Karpas-422 (cell line): ENCODE measurements around the gene ACAT2. TPM values are rescaled to one million over a fixed set of nuclear protein-coding genes. Genes with fewer than 3 reads are reported as not detected.

ENCODE experiments used
- DNase-seq: peaks from one replicate; pipeline ENCODE4 v3.0.0-alpha.2; 2015
- H2AFZ ChIP-seq: fragments of 200-600 bp; sonication (generic); 2 replicates; pipeline ENCODE4 v1.6.1; 2014; ENCODE audit warnings: antibody characterized with exemption, low read length, mixed read lengths
- H3K27ac ChIP-seq: fragments of 200-600 bp; sonication (generic); 2 replicates; pipeline ENCODE4 v1.5.1; 2014; ENCODE audit warnings: mild to moderate bottlenecking, low read length, moderate library complexity
- H3K27me3 ChIP-seq: fragments of 200-600 bp; sonication (generic); 2 replicates; pipeline ENCODE4 v1.6.1; 2014; ENCODE audit warnings: low read length, mixed read lengths
- H3K36me3 ChIP-seq: fragments of 200-600 bp; sonication (generic); 2 replicates; pipeline ENCODE4 v1.6.1; 2014; ENCODE audit warnings: low read length, mixed read lengths; ENCODE audit not compliant: insufficient read depth
- H3K4me1 ChIP-seq: fragments of 200-600 bp; sonication (generic); 2 replicates; pipeline ENCODE4 v1.6.1; 2014; ENCODE audit warnings: mild to moderate bottlenecking, low read length, mixed read lengths
- H3K4me2 ChIP-seq: fragments of 200-600 bp; sonication (generic); 2 replicates; pipeline ENCODE4 v1.6.1; 2014; ENCODE audit warnings: low read length, low read depth, mild to moderate bottlenecking; ENCODE audit not compliant: poor library complexity, severe bottlenecking
- H3K4me3 ChIP-seq: fragments of 200-600 bp; sonication (generic); 2 replicates; pipeline ENCODE4 v1.5.1; 2014; ENCODE audit warnings: mild to moderate bottlenecking, antibody characterized with exemption, low read length, mixed read lengths
- H3K79me2 ChIP-seq: fragments of 200-600 bp; sonication (generic); 2 replicates; pipeline ENCODE4 v1.6.1; 2014; ENCODE audit warnings: mild to moderate bottlenecking, low read length, mixed read lengths
- H3K9ac ChIP-seq: fragments of 200-600 bp; sonication (generic); 2 replicates; pipeline ENCODE4 v1.6.0; 2014; ENCODE audit warnings: low read length
- H3K9me2 ChIP-seq: fragments of 200-600 bp; sonication (generic), shearing (Covaris generic); replicated peaks from 2 replicates; pipeline ENCODE4 v1.6.0; 2014; ENCODE audit warnings: mild to moderate bottlenecking, low read length, moderate library complexity; ENCODE audit not compliant: insufficient read depth
- H3K9me3 ChIP-seq: fragments of 300-700, 200-600 bp; sonication (generic); 2 replicates; pipeline ENCODE4 v1.6.1; 2014; ENCODE audit warnings: low read length, mixed read lengths
- H4K20me1 ChIP-seq: fragments of 200-600 bp; sonication (generic); 2 replicates; pipeline ENCODE4 v1.6.1; 2014; ENCODE audit warnings: mild to moderate bottlenecking, antibody characterized with exemption, low read length, low read depth; ENCODE audit not compliant: insufficient read depth
- total RNA-seq: library from RNA; depleted of rRNA; stranded (reverse); fragments of >200 nt; shearing (Covaris generic); gene quantifications from 2 replicates; pipeline ENCODE4 v1.2.3, GENCODE V29; 2014; ENCODE audit warnings: low replicate concordance

The ACAT2 gene
- total RNA-seq, 1 experiment from 2014 or later: 72.9 TPM

DNA sequence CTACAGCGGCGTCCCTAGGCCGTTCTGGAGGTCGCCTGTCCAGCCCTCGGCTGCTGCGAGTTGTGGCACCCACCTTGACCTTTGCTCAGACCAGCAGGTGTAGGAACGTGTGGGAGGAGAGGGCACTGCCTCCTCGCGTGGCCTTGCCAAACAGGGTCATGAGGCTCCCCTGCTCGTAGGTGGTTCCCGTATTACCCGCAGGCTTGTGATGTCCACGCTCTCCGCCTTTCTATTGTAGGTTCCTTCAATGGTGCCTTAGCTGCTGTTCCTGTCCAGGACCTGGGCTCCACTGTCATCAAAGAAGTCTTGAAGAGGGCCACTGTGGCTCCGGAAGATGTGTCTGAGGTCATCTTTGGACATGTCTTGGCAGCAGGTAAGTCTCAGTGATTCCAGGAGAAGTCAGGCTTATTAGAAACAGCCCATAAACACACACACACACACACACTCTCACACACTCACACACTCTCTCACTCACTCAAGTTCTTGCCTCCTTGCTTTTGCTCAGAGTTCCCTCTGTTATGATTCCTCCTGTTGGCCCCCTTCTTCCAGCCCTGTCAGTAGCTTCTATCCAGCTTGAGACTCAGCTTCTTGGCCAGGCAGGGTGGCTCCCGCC lies 942 bp downstream of the ACAT2 start:
- Histone ChIP-seq H3K9ac (peak overlapping the region; percentile 99), H3K4me1 (peaks cover 31% of the 10 kb centered on the region), H2AFZ (no peak overlapping the region; the same call in 1 of the 2 replicates), H3K36me3 (peaks cover 49% of the 10 kb centered on the region), H3K9me2 (no peaks in the 10 kb centered on the region), H3K79me2 (peaks cover 29% of the 10 kb centered on the region), H3K4me2 (peak overlapping the region; percentile 95), H4K20me1 (no peaks in the 10 kb centered on the region), H3K9me3 (no peaks in the 10 kb centered on the region), H3K27ac (peak overlapping the region; percentile 96), H3K27me3 (no peaks in the 10 kb centered on the region), H3K4me3 (peak overlapping the region; percentile 87)
- DNase-seq: no peak

DNA sequence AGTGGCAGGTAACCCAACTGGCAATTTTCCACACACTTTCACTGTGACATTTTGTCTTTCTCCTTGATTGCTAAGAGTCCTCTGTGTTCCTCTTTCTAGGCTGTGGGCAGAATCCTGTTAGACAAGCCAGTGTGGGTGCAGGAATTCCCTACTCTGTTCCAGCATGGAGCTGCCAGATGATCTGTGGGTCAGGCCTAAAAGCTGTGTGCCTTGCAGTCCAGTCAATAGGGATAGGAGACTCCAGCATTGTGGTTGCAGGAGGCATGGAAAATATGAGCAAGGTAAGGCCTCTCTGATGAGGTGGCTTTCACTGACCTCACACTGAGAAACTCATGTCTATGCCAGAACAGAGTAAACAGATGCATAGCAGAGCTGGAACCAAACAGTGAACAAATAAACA lies 5.1 kb downstream of the ACAT2 start:
- Histone ChIP-seq H3K79me2 (peaks cover 29% of the 10 kb centered on the region), H3K27me3 (no peaks in the 10 kb centered on the region), H3K4me3 (no peak overlapping the region), H3K4me2 (no peak overlapping the region), H2AFZ (no peak overlapping the region), H3K36me3 (peaks cover 75% of the 10 kb centered on the region), H3K4me1 (peaks cover 9% of the 10 kb centered on the region), H3K9me2 (no peaks in the 10 kb centered on the region), H3K27ac (no peak overlapping the region), H3K9me3 (no peaks in the 10 kb centered on the region), H3K9ac (no peak overlapping the region), H4K20me1 (no peaks in the 10 kb centered on the region)
- no peak for DNase-seq

DNA sequence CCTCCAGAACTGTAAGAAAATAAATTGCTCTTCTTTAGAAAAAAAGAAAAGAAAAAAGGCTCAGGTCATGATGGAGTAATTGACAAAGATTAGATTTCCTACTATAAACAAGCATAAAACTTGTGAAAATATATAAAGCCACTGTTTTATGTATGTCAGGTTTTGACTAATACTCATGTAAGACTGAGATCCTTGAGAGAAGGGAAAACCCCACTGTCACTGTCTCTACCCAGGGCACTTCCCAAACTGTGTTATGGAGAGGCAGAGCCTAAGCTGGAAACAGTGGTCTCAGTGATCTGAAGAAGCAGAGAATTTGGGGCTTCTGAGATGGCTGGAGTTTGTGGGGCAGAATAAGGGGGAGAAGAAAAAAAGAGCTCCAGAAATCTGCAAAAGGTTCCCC lies 7.6 kb downstream of the ACAT2 start:
- Histone ChIP-seq H3K4me1 (no peaks in the 10 kb centered on the region), H2AFZ (no peak overlapping the region), H3K9me3 (no peaks in the 10 kb centered on the region), H3K4me2 (no peak overlapping the region), H3K27me3 (no peaks in the 10 kb centered on the region), H3K4me3 (no peak overlapping the region), H3K36me3 (peaks cover 71% of the 10 kb centered on the region), H3K9ac (no peak overlapping the region), H4K20me1 (no peaks in the 10 kb centered on the region), H3K27ac (no peak overlapping the region), H3K9me2 (no peaks in the 10 kb centered on the region), H3K79me2 (peaks cover 15% of the 10 kb centered on the region)
- no peak for DNase-seq

- H3K9ac ChIP-seq: no peak overlapping the region
- no peak overlapping the region for H3K27ac ChIP-seq
- H2AFZ ChIP-seq: no peak overlapping the region
- peaks cover 5% of the 10 kb centered on the region; the same call in 1 of the 2 replicates for H3K79me2 ChIP-seq
- H3K4me1 ChIP-seq: no peaks in the 10 kb centered on the region
- no peak overlapping the region for H3K4me2 ChIP-seq
- peaks cover 73% of the 10 kb centered on the region for H3K36me3 ChIP-seq
- no peaks in the 10 kb centered on the region for H3K27me3 ChIP-seq
- no peaks in the 10 kb centered on the region for H3K9me3 ChIP-seq
- DNase-seq: no peak
- H3K4me3 ChIP-seq: no peak overlapping the region
- no peaks in the 10 kb centered on the region for H3K9me2 ChIP-seq
- H4K20me1 ChIP-seq: no peaks in the 10 kb centered on the region; the same call in 1 of the 2 replicates
Measured at GRCh38 chr6:159772196-159772595, 10.4 kb downstream of the ACAT2 start.

DNA sequence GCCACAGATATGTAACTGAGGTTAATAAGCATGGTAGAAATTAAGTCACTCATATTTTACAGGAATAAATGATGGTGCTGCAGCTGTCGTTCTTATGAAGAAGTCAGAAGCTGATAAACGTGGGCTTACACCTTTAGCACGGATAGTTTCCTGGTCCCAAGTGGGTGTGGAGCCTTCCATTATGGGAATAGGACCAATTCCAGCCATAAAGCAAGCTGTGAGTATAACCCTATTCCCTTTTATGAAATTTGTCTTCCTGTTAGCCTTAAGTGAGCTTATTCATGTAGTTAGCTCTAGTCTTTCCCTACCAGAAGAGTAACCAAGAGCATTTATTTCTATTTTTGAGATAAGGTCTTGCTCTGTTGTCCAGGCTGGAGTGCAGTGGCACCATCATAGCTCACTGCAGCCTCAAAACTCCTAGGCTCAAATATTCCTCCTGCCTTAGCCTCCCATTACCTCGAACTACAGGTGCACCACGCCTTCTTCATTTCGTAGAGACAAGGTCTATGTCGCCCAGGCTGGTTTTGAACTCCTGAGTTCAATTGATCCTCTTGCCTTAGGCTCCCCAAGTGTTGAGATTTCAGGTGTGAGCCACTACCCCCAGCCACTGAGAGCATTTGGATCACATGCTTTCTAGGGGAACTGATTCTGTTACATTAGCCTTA lies 15.5 kb downstream of the ACAT2 start:
- no peak overlapping the region for H3K27ac ChIP-seq
- no peak overlapping the region for H3K4me3 ChIP-seq
- H4K20me1 ChIP-seq: peaks cover 6% of the 10 kb centered on the region
- H3K4me2 ChIP-seq: no peak overlapping the region
- H3K4me1 ChIP-seq: no peaks in the 10 kb centered on the region
- no peaks in the 10 kb centered on the region for H3K27me3 ChIP-seq
- H3K79me2 ChIP-seq: peaks cover 7% of the 10 kb centered on the region; the same call in 1 of the 2 replicates
- H3K9me2 ChIP-seq: no peaks in the 10 kb centered on the region
- DNase-seq: peak; percentile 56
- no peaks in the 10 kb centered on the region for H3K9me3 ChIP-seq
- H2AFZ ChIP-seq: no peak overlapping the region
- H3K36me3 ChIP-seq: peaks cover 76% of the 10 kb centered on the region
- no peak overlapping the region for H3K9ac ChIP-seq

DNA sequence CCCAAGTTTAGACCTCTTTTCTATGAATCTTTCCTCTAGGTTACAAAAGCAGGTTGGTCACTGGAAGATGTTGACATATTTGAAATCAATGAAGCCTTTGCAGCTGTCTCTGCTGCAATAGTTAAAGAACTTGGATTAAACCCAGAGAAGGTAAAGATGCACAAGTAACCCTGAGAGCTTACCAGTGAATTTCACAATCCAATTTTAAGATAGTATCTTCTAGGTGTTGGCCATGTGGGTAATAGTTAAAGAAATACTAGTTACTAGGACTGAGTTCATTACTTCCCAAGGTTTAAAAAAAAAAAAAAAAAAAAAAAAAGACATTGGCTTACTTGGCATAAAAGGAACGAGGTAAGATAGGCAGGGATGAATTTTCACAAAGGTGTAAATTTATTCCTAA lies 16.3 kb downstream of the ACAT2 start:
- H3K9me3 ChIP-seq: no peaks in the 10 kb centered on the region
- no peaks in the 10 kb centered on the region for H3K9me2 ChIP-seq
- no peak overlapping the region for H3K9ac ChIP-seq
- no peak overlapping the region for H3K4me2 ChIP-seq
- no peak overlapping the region for H3K27ac ChIP-seq
- DNase-seq: no peak
- H2AFZ ChIP-seq: no peak overlapping the region
- H3K79me2 ChIP-seq: peaks cover 14% of the 10 kb centered on the region
- no peak overlapping the region for H3K4me3 ChIP-seq
- no peaks in the 10 kb centered on the region for H3K4me1 ChIP-seq
- peaks cover 10% of the 10 kb centered on the region for H4K20me1 ChIP-seq
- peaks cover 80% of the 10 kb centered on the region for H3K36me3 ChIP-seq
- no peaks in the 10 kb centered on the region for H3K27me3 ChIP-seq

GRCh38 chr6:159778542-159779103 lies 16.8 kb downstream of the ACAT2 start:
- Histone ChIP-seq H3K27me3 (no peaks in the 10 kb centered on the region), H3K79me2 (peaks cover 16% of the 10 kb centered on the region), H3K4me2 (no peak overlapping the region), H3K4me1 (no peaks in the 10 kb centered on the region), H3K9ac (no peak overlapping the region), H3K4me3 (no peak overlapping the region), H3K9me3 (no peaks in the 10 kb centered on the region), H2AFZ (no peak overlapping the region), H3K36me3 (peaks cover 80% of the 10 kb centered on the region), H3K9me2 (no peaks in the 10 kb centered on the region), H3K27ac (no peak overlapping the region), H4K20me1 (peaks cover 10% of the 10 kb centered on the region)
- no peak for DNase-seq

GRCh38 chr6:159788276-159788675 lies 26.4 kb downstream of the ACAT2 start:
- Histone ChIP-seq H2AFZ (no peak overlapping the region), H3K4me3 (peak overlapping the region; percentile 93), H3K9me2 (no peaks in the 10 kb centered on the region), H3K4me1 (peaks cover 39% of the 10 kb centered on the region), H4K20me1 (peaks cover 33% of the 10 kb centered on the region), H3K27me3 (no peaks in the 10 kb centered on the region), H3K79me2 (peaks cover 88% of the 10 kb centered on the region), H3K9ac (peak overlapping the region; percentile 96), H3K9me3 (no peaks in the 10 kb centered on the region), H3K27ac (peak overlapping the region; percentile 63), H3K36me3 (peaks cover 63% of the 10 kb centered on the region), H3K4me2 (peak overlapping the region; percentile 85)
- DNase-seq: no peak
